GM10847 (cell line): ENCODE measurements around the gene PRM3.

Experiments
- POLR2A ChIP-seq: IDR thresholded peaks from 2 replicates; pipeline ENCODE4 v1.6.1; 2011; ENCODE audit not compliant: insufficient read length; ENCODE audit errors: extremely low read depth

PRM3 gene

DNA sequence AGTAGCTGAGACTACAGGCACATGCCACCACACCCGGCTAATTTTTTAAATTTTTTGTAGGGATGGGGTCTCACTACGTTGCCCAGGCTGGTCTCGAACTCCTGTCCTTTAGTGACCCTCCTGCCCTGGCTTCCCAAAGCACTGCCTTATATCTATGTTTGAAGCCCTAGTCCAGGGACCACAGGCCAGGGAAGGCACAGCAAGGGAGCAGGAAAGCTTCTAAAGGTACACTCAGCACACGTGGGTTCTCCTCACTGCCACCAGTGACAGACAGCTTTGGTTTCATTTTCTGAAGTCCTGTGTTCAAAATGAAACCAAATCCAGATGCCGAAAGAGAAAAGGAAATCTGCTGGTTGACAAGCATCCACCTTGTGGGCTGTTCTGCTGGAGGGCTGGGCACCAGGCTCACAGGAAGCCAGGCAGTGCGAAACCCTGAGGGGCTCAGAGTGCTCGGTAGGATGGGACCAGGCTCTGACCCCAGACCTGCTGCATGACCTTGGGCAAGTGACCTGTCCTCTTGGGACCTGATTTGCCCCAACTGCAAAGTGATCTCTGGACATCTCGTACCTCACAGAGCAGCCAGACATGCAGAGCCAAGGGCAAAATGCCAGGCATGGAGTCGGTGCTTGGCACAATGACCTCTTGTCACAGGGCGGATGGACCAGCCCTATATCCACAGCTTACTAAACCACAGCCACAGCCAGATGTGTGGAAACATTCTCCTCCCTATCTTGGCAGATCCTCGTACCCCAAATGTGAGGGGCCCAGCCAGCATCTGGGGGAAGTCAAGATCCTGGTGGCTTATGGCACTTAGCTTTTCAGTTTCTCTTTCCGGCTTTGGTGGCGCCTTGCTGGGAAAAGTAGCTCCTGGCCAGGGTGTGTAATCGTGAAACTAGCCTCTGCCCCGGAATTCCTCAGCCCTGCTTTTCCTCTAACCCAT, 14.6 kb downstream of the PRM3 start:
- TF ChIP-seq POLR2A: no peak

GRCh38 chr16:11257131-11257938, 16.1 kb downstream of the PRM3 start:
- no peak for TF ChIP-seq POLR2A

GRCh38 chr16:11256661-11257130, 16.7 kb downstream of the PRM3 start:
- TF ChIP-seq POLR2A: no peak

GRCh38 chr16:11255737-11256660, 17.4 kb downstream of the PRM3 start, which contains the start of gene SOCS1:
Gene SOCS1, minus strand, starts transcription at chr16:11256204. Its CDS starts 726 bp downstream, at chr16:11255478.
- TF ChIP-seq POLR2A: peak; percentile 99

GRCh38 chr16:11254913-11255736, 18.3 kb downstream of the PRM3 start:
- TF ChIP-seq POLR2A: no peak

DNA sequence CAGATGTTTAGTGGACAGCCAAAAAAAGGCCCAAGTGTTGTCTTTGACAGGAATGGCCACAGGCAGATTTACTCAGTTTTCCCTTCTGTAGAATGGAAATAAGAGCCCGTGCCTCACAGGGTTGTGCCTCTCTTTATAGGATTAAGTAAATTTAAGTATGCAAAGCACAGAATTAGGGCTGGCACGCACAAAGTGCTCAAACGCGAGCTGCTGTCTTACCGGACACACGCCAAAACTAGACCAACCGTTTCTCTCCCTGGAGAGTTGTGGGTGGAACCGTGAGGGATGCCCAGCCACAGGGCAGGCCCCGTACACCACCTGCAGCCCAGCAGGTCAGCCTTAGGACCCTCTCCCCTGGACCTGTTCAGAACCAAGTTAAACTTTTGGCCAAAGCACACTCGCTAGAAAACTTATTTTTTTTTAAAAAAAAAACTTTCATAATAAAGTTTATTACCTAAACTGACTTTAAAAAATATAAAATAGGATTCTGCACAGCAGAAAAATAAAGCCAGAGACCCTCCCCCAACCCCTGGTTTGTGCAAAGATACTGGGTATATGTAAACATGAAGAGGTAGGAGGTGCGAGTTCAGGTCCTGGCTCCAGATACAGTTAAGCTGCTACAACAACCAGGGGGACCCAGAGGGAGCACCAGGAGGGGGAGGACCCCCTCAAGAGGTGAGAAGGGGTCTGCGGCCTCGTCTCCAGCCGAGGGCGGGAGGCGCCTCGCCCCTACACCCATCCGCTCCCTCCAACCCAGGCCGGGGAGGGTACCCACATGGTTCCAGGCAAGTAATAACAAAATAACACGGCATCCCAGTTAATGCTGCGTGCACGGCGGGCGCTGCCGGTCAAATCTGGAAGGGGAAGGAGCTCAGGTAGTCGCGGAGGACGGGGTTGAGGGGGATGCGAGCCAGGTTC, 19.2 kb downstream of the PRM3 start:
- no peak for TF ChIP-seq POLR2A

DNA sequence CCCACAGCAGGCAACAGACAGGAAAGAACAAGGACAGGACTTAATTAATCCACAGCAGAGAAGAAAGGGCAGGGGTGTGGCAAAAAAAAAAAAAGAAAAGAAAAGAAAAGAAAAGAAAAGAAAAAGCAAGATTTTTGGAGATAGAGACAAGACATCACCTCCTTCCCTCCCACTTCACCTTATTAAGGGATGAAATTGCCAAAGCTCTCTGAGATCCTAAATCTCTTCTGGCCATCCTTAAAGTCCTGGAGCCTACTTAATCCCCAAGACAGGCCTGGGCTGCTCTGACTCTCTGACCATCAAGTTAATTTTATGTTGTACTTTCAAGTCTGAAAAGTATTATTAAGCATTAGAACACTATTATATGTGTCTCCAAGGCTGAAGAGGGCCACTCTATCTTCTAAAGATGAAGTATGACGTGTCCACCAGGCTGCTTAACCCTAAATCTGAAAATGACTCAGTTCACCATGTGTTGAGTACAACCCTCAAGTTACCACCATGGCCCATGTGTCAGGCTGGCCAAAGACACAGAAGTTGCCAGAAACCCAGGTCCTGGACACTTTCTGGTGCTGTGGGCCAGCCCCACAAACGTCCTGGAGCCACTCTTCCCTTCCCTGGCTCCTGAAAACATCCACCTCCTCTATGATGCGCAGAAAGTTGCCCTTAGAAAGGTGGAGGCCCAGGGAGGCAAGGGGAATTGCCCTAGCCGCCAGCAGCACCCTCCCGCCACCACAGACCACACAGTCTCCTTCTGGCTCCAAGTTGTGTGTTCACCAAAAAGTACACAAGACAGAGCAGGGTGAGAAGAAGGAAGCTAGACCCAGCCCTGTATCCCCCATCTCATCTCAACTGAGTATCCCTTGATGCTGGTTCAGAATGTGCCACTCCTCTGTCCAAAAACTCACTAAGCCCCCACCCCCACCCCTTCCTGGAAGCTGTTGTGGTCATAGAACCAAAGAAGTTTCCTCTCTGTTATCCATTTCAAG, 20.1 kb downstream of the PRM3 start:
- no peak for TF ChIP-seq POLR2A

GRCh38 chr16:11252482-11252931, 20.9 kb downstream of the PRM3 start:
- no peak for TF ChIP-seq POLR2A

DNA sequence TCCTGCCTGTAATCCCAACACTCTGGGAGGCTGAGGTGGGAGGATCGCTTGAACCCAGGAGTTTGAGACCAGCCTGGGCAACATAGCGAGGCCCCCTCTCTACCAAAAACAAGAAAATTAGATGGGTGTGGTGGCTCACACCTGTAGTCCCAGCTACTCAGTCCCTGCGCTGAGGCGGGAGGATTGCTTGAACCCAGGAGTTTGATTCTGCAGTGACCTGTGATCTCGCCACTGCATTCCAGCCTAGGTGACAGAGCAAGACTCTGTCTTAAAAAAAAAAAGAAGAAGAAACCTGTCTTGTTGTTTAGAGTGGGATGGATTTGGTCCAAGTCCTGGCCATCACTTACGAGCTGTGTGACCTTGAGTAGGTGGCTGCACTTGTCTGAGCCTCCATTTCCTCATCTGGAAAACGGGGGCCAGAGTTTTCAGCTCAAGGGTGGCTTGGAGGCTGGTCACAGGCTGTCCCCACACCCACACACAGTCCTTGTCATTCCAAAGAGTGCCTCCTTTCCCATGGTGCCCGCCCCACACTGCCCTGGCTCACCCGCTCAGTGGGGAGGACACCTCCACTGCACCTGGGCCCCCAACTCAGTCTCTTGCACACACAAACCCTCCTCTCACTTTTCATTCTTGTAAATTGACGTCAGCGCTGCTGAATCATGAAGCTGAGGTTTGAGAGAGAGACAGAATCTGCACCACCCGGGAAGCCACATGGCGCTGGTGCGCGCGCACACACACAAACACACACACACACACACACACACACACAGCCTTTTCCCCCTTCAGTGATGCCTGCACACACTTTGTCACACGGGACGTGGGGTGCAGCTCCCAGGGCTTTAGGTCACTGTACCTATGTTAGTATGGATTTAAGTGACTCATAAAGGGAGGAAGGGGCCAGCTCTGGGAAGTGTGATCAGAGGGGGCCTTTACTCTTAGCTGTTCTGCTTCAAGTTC, 21.6 kb downstream of the PRM3 start:
- TF ChIP-seq POLR2A: no peak

DNA sequence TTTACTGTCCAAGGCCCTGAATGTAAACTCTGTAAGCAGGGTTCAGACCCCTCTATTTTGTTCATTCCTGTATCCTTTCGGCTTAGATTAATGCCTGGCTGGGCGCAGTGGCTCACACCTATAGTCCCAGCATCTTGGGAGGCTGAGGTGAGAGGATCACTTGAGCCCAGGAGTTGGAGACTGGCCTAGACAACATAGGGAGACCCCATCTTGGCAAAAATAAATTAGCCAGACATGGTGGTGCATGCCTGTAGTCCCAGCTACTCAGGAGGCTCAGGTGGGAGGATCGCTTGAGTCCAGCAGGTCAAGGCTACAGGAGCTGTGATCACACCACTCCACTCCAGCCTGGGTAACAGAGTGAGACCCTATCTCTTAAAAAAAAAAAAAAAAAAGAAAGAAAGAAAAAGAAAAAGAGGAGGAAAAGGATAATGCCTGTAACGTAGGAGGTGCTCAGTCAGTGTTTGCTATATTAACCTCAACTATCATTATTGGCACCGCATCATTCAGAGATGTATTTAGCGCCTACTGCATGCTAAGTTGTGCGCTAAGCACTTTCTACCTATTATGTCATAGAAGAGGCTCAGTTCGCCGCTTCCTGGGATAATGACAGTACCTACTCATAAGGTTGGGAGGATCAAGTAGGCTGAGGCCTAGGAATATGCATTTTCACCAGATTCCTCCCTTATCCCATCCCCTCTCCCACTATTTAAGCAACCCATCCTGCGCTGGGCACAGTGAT, 22.5 kb downstream of the PRM3 start:
- TF ChIP-seq POLR2A: no peak
